ENCODE results near the gene BTBD9. TPM values are rescaled to one million over a fixed set of nuclear protein-coding genes. Genes with fewer than 3 reads are reported as not detected.

BTBD9 gene
- total and polyA plus RNA-seq, 2 experiments from 2014 or later: 10.0 to 13.7 TPM

- H3K4me2 ChIP-seq (ENCODE audit: unreplicated experiment): no peak overlapping the region
- in situ Hi-C loops (cut with MboI): no loop called here
- H2AFZ ChIP-seq: no peak overlapping the region
- H3K9ac ChIP-seq: no peak overlapping the region
- H3K4me3 ChIP-seq: no peak overlapping the region
- no peak for DNase-seq
- WGBS, 2 experiments (ENCODE audit: low coverage in 1 of 2, low lambda C conversion rate in 2 of 2, missing lambda C conversion rate in 2 of 2): 95 to 96% methylated on average over 7 of the region's 7 CpGs
- H3F3A ChIP-seq (ENCODE audit: insufficient read depth): no peaks in the 10 kb centered on the region
- 0 out of 2 replicates have a peak, but pooled peaks cover 4% of the 10 kb centered on the region for H4K20me1 ChIP-seq (ENCODE audit: insufficient read depth)
- no peaks in the 10 kb centered on the region for H3K9me2 ChIP-seq (ENCODE audit: insufficient read depth)
- H3K79me2 ChIP-seq (ENCODE audit: insufficient read depth): no peaks in the 10 kb centered on the region
- no peak overlapping the region for H3K27ac ChIP-seq
- TF ChIP-seq EZH2 (IDR thresholded peaks at IDR 0.05; ENCODE audit: insufficient read depth, poor library complexity, severe bottlenecking) (no peak), EZH2phosphoT487 (IDR thresholded peaks at IDR 0.05; ENCODE audit: insufficient read depth, low read depth) (no peak)
- H3K36me3 ChIP-seq (ENCODE audit: low read depth): no peaks in the 10 kb centered on the region
- H3K9me3 ChIP-seq (ENCODE audit: low read depth): no peaks in the 10 kb centered on the region
- no peaks in the 10 kb centered on the region for H3K4me1 ChIP-seq (ENCODE audit: insufficient read depth)
- no peaks in the 10 kb centered on the region for H3K27me3 ChIP-seq (replicated peaks; ENCODE audit: insufficient read depth)
Measured at GRCh38 chr6:38193051-38193450, 446.7 kb downstream of the BTBD9 start.

GRCh38 chr6:38192487-38192886, 447.2 kb downstream of the BTBD9 start:
- H2AFZ ChIP-seq: no peak overlapping the region
- no peak overlapping the region for H3K4me2 ChIP-seq (ENCODE audit: unreplicated experiment)
- H3K9me3 ChIP-seq (ENCODE audit: low read depth): no peaks in the 10 kb centered on the region
- no peak for TF ChIP-seq EZH2 (IDR thresholded peaks at IDR 0.05; ENCODE audit: insufficient read depth, poor library complexity, severe bottlenecking)
- no peak for TF ChIP-seq EZH2phosphoT487 (IDR thresholded peaks at IDR 0.05; ENCODE audit: insufficient read depth, low read depth)
- in situ Hi-C loops (cut with MboI): no loop called here
- no peaks in the 10 kb centered on the region for H3F3A ChIP-seq (ENCODE audit: insufficient read depth)
- no peaks in the 10 kb centered on the region for H3K36me3 ChIP-seq (ENCODE audit: low read depth)
- H3K9me2 ChIP-seq (ENCODE audit: insufficient read depth): no peaks in the 10 kb centered on the region
- H3K79me2 ChIP-seq (ENCODE audit: insufficient read depth): no peaks in the 10 kb centered on the region
- H3K4me1 ChIP-seq (ENCODE audit: insufficient read depth): no peaks in the 10 kb centered on the region
- H3K27me3 ChIP-seq (replicated peaks; ENCODE audit: insufficient read depth): no peaks in the 10 kb centered on the region
- H3K4me3 ChIP-seq: no peak overlapping the region
- no peak overlapping the region for H3K27ac ChIP-seq
- no peak overlapping the region for H3K9ac ChIP-seq
- 80 to 85% methylated on average over 5 of the region's 5 CpGs for WGBS, 2 experiments (ENCODE audit: low coverage in 1 of 2, low lambda C conversion rate in 2 of 2, missing lambda C conversion rate in 2 of 2)
- H4K20me1 ChIP-seq (ENCODE audit: insufficient read depth): 0 out of 2 replicates have a peak, but pooled peaks cover 4% of the 10 kb centered on the region
- no peak for DNase-seq

DNA sequence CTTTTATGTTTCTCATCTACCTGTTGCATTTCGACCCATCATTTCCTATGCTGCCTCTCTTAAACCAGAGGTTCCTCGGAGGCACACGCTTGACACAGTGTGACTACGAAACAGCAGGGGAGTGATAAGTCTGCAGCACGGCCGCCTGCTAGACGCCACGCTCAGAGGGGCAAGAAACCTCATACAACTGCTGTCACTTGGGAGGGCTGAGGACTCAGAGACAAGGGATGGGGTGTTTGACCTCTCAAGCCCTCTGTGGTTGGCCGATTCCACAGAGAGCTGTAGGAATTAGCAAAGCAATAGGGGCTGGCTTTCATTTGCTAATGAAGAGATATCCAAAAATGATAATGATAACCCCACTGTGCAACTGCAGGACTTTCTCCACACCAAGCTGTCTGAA, 447.7 kb downstream of the BTBD9 start:
- Histone ChIP-seq H3K36me3 (ENCODE audit: low read depth) (no peaks in the 10 kb centered on the region), H4K20me1 (ENCODE audit: insufficient read depth) (0 out of 2 replicates have a peak, but pooled peaks cover 2% of the 10 kb centered on the region), H3K27me3 (replicated peaks; ENCODE audit: insufficient read depth) (no peaks in the 10 kb centered on the region), H3K27ac (no peak overlapping the region), H3F3A (ENCODE audit: insufficient read depth) (no peaks in the 10 kb centered on the region), H3K9me3 (ENCODE audit: low read depth) (no peaks in the 10 kb centered on the region), H3K9ac (no peak overlapping the region), H3K79me2 (ENCODE audit: insufficient read depth) (no peaks in the 10 kb centered on the region), H3K9me2 (ENCODE audit: insufficient read depth) (no peaks in the 10 kb centered on the region), H3K4me1 (ENCODE audit: insufficient read depth) (no peaks in the 10 kb centered on the region), H3K4me3 (no peak overlapping the region), H2AFZ (no peak overlapping the region), H3K4me2 (ENCODE audit: unreplicated experiment) (no peak overlapping the region)
- in situ Hi-C loops (cut with MboI): no loop called here
- TF ChIP-seq EZH2 (IDR thresholded peaks at IDR 0.05; ENCODE audit: insufficient read depth, poor library complexity, severe bottlenecking) (no peak), EZH2phosphoT487 (IDR thresholded peaks at IDR 0.05; ENCODE audit: insufficient read depth, low read depth) (no peak)
- WGBS, 2 experiments (ENCODE audit: low coverage in 1 of 2, low lambda C conversion rate in 2 of 2, missing lambda C conversion rate in 2 of 2): 82 to 84% methylated on average over 9 of the region's 9 CpGs
- no peak for DNase-seq

- H3K79me2 ChIP-seq (ENCODE audit: insufficient read depth): no peaks in the 10 kb centered on the region
- H3K27ac ChIP-seq: no peak overlapping the region
- H3K4me1 ChIP-seq (ENCODE audit: insufficient read depth): no peaks in the 10 kb centered on the region
- H3F3A ChIP-seq (ENCODE audit: insufficient read depth): no peaks in the 10 kb centered on the region
- H3K9ac ChIP-seq: no peak overlapping the region
- WGBS, 2 experiments (ENCODE audit: low coverage in 1 of 2, low lambda C conversion rate in 2 of 2, missing lambda C conversion rate in 2 of 2): 90% methylated on average over 9 of the region's 9 CpGs
- no peaks in the 10 kb centered on the region for H3K9me3 ChIP-seq (ENCODE audit: low read depth)
- no peak overlapping the region for H3K4me2 ChIP-seq (ENCODE audit: unreplicated experiment)
- no peak overlapping the region for H2AFZ ChIP-seq
- in situ Hi-C loops (cut with MboI): no loop called here
- no peaks in the 10 kb centered on the region for H3K9me2 ChIP-seq (ENCODE audit: insufficient read depth)
- no peaks in the 10 kb centered on the region for H3K27me3 ChIP-seq (replicated peaks; ENCODE audit: insufficient read depth)
- no peak for TF ChIP-seq EZH2phosphoT487 (IDR thresholded peaks at IDR 0.05; ENCODE audit: insufficient read depth, low read depth)
- TF ChIP-seq EZH2 (IDR thresholded peaks at IDR 0.05; ENCODE audit: insufficient read depth, poor library complexity, severe bottlenecking): no peak
- H4K20me1 ChIP-seq (ENCODE audit: insufficient read depth): no peaks in the 10 kb centered on the region
- H3K36me3 ChIP-seq (ENCODE audit: low read depth): no peaks in the 10 kb centered on the region
- DNase-seq: no peak
- no peak overlapping the region for H3K4me3 ChIP-seq
Measured at GRCh38 chr6:38191418-38191817, 448.3 kb downstream of the BTBD9 start.

Measured in GM23248 (cell line).